Memory B cell (primary cell): ENCODE results near the gene MICB.

Experiments
- ATAC-seq: fragments of 150-1000 bp; cut with Tn5 transposase; 2 replicates; pipeline ENCODE4 v1.10.0; 2021; ENCODE audit warnings: low read depth, mild to moderate bottlenecking, moderate library complexity
- DNase-seq, 2 donors: peaks; one replicate each; pipeline ENCODE4 v3.0.0; 2022; ENCODE audit warnings: low spot score in 2 of 2
- H3K27ac Mint-ChIP-seq: one replicate; pipeline ENCODE4 v1.8.0; 2022; ENCODE audit warnings: mild to moderate bottlenecking, moderate library complexity, mixed read lengths
- H3K27me3 Mint-ChIP-seq: one replicate; pipeline ENCODE4 v1.8.0; 2022; ENCODE audit warnings: mixed read lengths
- H3K36me3 Mint-ChIP-seq: one replicate; pipeline ENCODE4 v1.8.0; 2022; ENCODE audit warnings: mild to moderate bottlenecking, mixed read lengths
- H3K4me1 Mint-ChIP-seq: one replicate; pipeline ENCODE4 v1.8.0; 2022; ENCODE audit warnings: mixed read lengths
- H3K4me3 Mint-ChIP-seq: one replicate; pipeline ENCODE4 v1.8.0; 2022; ENCODE audit warnings: mild to moderate bottlenecking, moderate library complexity, mixed read lengths
- H3K9me3 Mint-ChIP-seq: one replicate; pipeline ENCODE4 v1.8.0; 2022; ENCODE audit warnings: mixed read lengths

MICB gene

GRCh38 chr6:31467151-31467550 is 30.8 kb upstream of the MICB start:
- no peak for ATAC-seq
- H3K9me3 Mint-ChIP-seq: no peaks in the 10 kb centered on the region
- no peaks in the 10 kb centered on the region for H3K27me3 Mint-ChIP-seq
- peaks cover 47% of the 10 kb centered on the region for H3K36me3 Mint-ChIP-seq
- peak overlapping the region; percentile 83 for H3K27ac Mint-ChIP-seq
- DNase-seq: no peak
- peak overlapping the region; percentile 38 for H3K4me3 Mint-ChIP-seq
- peaks cover 77% of the 10 kb centered on the region for H3K4me1 Mint-ChIP-seq

GRCh38 chr6:31468311-31468710 is 29.6 kb upstream of the MICB start:
- H3K4me3 Mint-ChIP-seq: no peak overlapping the region
- H3K9me3 Mint-ChIP-seq: no peaks in the 10 kb centered on the region
- DNase-seq (no peak), ATAC-seq (no peak)
- H3K36me3 Mint-ChIP-seq: peaks cover 42% of the 10 kb centered on the region
- H3K27me3 Mint-ChIP-seq: no peaks in the 10 kb centered on the region
- H3K4me1 Mint-ChIP-seq: peaks cover 80% of the 10 kb centered on the region
- H3K27ac Mint-ChIP-seq: peak overlapping the region; percentile 83

- Mint-ChIP-seq H3K4me3 (no peak overlapping the region), H3K36me3 (peaks cover 26% of the 10 kb centered on the region), H3K9me3 (no peaks in the 10 kb centered on the region), H3K27ac (peak overlapping the region; percentile 35), H3K4me1 (peaks cover 78% of the 10 kb centered on the region), H3K27me3 (no peaks in the 10 kb centered on the region)
- DNase-seq: no peak
- ATAC-seq: no peak
Observed at GRCh38 chr6:31470801-31471200, 27.1 kb upstream of the MICB start.

- H3K27me3 Mint-ChIP-seq: no peaks in the 10 kb centered on the region
- H3K4me3 Mint-ChIP-seq: no peak overlapping the region
- H3K4me1 Mint-ChIP-seq: peaks cover 78% of the 10 kb centered on the region
- no peaks in the 10 kb centered on the region for H3K9me3 Mint-ChIP-seq
- no peak for ATAC-seq
- H3K27ac Mint-ChIP-seq: peak overlapping the region; percentile 26
- peaks cover 24% of the 10 kb centered on the region for H3K36me3 Mint-ChIP-seq
- DNase-seq: no peak
Observed at GRCh38 chr6:31471711-31472110, 26.2 kb upstream of the MICB start.

- ATAC-seq (no peak), DNase-seq (no peak)
- peaks cover 21% of the 10 kb centered on the region for H3K36me3 Mint-ChIP-seq
- H3K27me3 Mint-ChIP-seq: no peaks in the 10 kb centered on the region
- peaks cover 77% of the 10 kb centered on the region for H3K4me1 Mint-ChIP-seq
- H3K9me3 Mint-ChIP-seq: no peaks in the 10 kb centered on the region
- H3K27ac Mint-ChIP-seq: no peak overlapping the region
- H3K4me3 Mint-ChIP-seq: no peak overlapping the region
Observed at GRCh38 chr6:31472259-31472658, 25.7 kb upstream of the MICB start.

GRCh38 chr6:31473244-31473643 is 24.7 kb upstream of the MICB start:
- no peaks in the 10 kb centered on the region for H3K9me3 Mint-ChIP-seq
- peaks cover 70% of the 10 kb centered on the region for H3K4me1 Mint-ChIP-seq
- DNase-seq (no peak), ATAC-seq (no peak)
- H3K27ac Mint-ChIP-seq: peak overlapping the region; percentile 43
- peaks cover 16% of the 10 kb centered on the region for H3K36me3 Mint-ChIP-seq
- H3K4me3 Mint-ChIP-seq: no peak overlapping the region
- H3K27me3 Mint-ChIP-seq: no peaks in the 10 kb centered on the region

- no peak for ATAC-seq
- Mint-ChIP-seq H3K4me3 (no peak overlapping the region), H3K4me1 (peaks cover 68% of the 10 kb centered on the region), H3K9me3 (no peaks in the 10 kb centered on the region), H3K27ac (peak overlapping the region; percentile 43), H3K36me3 (peaks cover 16% of the 10 kb centered on the region), H3K27me3 (no peaks in the 10 kb centered on the region)
- no peak for DNase-seq
Observed at GRCh38 chr6:31473780-31474761, 23.9 kb upstream of the MICB start.

GRCh38 chr6:31474871-31475286 is 23.1 kb upstream of the MICB start:
- H3K27me3 Mint-ChIP-seq: no peaks in the 10 kb centered on the region
- ATAC-seq: no peak
- H3K4me3 Mint-ChIP-seq: no peak overlapping the region
- peaks cover 10% of the 10 kb centered on the region for H3K36me3 Mint-ChIP-seq
- no peaks in the 10 kb centered on the region for H3K9me3 Mint-ChIP-seq
- no peak overlapping the region for H3K27ac Mint-ChIP-seq
- peaks cover 63% of the 10 kb centered on the region for H3K4me1 Mint-ChIP-seq
- DNase-seq: no peak

GRCh38 chr6:31476515-31477139 is 21.3 kb upstream of the MICB start:
- DNase-seq (no peak), ATAC-seq (peak; percentile 76)
- Mint-ChIP-seq H3K4me1 (peaks cover 49% of the 10 kb centered on the region), H3K27ac (peak overlapping the region; percentile 62), H3K36me3 (peaks cover 6% of the 10 kb centered on the region), H3K27me3 (no peaks in the 10 kb centered on the region), H3K9me3 (no peaks in the 10 kb centered on the region), H3K4me3 (no peak overlapping the region)

- Mint-ChIP-seq H3K4me1 (peaks cover 45% of the 10 kb centered on the region), H3K27ac (no peak overlapping the region), H3K36me3 (peaks cover 5% of the 10 kb centered on the region), H3K9me3 (no peaks in the 10 kb centered on the region), H3K27me3 (no peaks in the 10 kb centered on the region), H3K4me3 (no peak overlapping the region)
- no peak for ATAC-seq
- DNase-seq: no peak
Observed at GRCh38 chr6:31477521-31477920, 20.4 kb upstream of the MICB start.

- Mint-ChIP-seq H3K27me3 (no peaks in the 10 kb centered on the region), H3K36me3 (peaks cover 5% of the 10 kb centered on the region), H3K27ac (no peak overlapping the region), H3K9me3 (no peaks in the 10 kb centered on the region), H3K4me3 (no peak overlapping the region), H3K4me1 (peaks cover 38% of the 10 kb centered on the region)
- DNase-seq (no peak), ATAC-seq (peak; percentile 61)
Observed at GRCh38 chr6:31478186-31478950, 19.6 kb upstream of the MICB start.

- DNase-seq: no peak
- Mint-ChIP-seq H3K4me1 (peaks cover 29% of the 10 kb centered on the region), H3K36me3 (peaks cover 2% of the 10 kb centered on the region), H3K27ac (peak overlapping the region; percentile 73), H3K9me3 (no peaks in the 10 kb centered on the region), H3K4me3 (no peak overlapping the region), H3K27me3 (no peaks in the 10 kb centered on the region)
- ATAC-seq: no peak
Observed at GRCh38 chr6:31479151-31479932, 18.6 kb upstream of the MICB start.

GRCh38 chr6:31479933-31480535 is 17.9 kb upstream of the MICB start:
- H3K27ac Mint-ChIP-seq: peak overlapping the region; percentile 65
- no peak overlapping the region for H3K4me3 Mint-ChIP-seq
- H3K36me3 Mint-ChIP-seq: peaks cover 2% of the 10 kb centered on the region
- no peaks in the 10 kb centered on the region for H3K27me3 Mint-ChIP-seq
- DNase-seq (no peak), ATAC-seq (no peak)
- H3K9me3 Mint-ChIP-seq: no peaks in the 10 kb centered on the region
- H3K4me1 Mint-ChIP-seq: peaks cover 23% of the 10 kb centered on the region
